GM08714 (cell line): ENCODE data around the gene NT5C2.
"Not testable (repeated sequence)": the region's sequence is repeated elsewhere in the genome, so short reads cannot be mapped to it uniquely, and the experiment has no call there.

Source experiments
- H3K4me3 ChIP-seq: fragments of 200-500 bp; sonication (Bioruptor generic); 2 replicates; pipeline ENCODE4 v1.5.1; 2014; ENCODE audit warnings: mild to moderate bottlenecking, low read length, inconsistent platforms
- ZNF274 ChIP-seq: IDR thresholded peaks from 2 replicates; pipeline ENCODE4 v1.6.1; 2012; ENCODE audit warnings: mild to moderate bottlenecking, low read depth, low read length

Gene NT5C2

DNA sequence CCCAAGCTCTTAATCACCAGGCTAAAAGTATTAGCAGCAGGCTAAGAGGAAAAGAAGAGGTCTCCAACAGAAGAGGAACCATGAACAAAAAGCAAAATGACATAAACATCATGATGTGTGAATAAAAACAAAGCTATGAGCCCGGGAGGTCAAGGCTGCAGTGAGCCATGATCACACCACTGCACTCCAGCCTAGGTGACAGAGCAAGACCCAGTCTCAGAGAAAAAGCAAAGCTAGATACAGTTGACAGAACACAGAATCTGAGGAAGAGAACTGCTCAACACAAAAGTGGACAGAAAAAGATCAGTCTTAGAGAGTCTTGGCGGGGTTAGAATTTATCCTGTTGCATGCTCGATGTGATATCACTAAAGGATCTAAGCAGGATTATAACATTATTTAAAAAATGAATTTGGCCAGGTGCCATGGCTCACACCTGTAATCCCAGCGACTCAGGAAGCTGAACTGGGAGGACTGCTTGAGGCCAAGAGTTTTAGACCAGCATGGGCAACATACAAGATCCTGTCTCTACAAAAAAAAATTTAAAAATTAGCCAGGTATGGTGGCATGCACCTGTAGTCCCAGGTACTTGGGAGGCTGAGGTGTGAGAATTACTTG lies 37.5 kb downstream of the NT5C2 start:
- TF ChIP-seq ZNF274, result no peak
- H3K4me3 ChIP-seq, result no peak overlapping the region

DNA sequence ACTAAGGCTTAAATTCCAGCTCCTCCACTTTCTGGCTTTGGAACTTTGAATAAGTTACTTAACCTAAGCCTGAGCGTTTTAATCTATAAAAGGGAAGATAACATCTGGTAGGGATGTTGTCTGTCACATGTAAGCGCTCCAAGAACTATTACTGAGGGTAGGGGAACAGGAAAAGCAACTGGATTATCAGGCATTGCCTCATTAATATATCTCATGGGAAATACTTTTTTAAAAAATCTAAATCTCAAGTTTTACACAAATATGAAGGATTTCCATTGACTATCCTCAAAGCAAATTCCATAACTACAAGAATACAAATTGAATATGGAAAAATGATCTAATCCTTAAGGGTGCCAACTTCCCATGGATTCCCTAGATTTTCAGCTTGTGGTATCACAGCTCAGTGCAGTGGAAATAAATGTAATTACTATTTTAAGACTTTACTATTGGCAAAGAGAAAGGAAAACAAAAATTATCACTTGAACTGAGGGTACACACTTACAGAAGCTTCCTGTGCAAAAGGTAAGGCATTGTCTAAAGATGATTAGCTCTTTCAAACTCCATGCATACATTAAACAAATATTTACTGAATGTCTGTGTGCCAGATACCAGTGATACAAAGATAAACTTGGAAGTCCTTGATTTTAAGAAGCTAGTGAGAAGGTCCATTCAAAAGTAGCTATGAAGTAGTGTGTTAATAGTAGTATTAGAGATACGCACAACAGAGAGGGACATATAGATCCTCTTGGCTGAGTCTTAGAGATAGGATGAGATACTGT lies 38.4 kb downstream of the NT5C2 start:
- no peak for TF ChIP-seq ZNF274
- no peak overlapping the region for H3K4me3 ChIP-seq

DNA sequence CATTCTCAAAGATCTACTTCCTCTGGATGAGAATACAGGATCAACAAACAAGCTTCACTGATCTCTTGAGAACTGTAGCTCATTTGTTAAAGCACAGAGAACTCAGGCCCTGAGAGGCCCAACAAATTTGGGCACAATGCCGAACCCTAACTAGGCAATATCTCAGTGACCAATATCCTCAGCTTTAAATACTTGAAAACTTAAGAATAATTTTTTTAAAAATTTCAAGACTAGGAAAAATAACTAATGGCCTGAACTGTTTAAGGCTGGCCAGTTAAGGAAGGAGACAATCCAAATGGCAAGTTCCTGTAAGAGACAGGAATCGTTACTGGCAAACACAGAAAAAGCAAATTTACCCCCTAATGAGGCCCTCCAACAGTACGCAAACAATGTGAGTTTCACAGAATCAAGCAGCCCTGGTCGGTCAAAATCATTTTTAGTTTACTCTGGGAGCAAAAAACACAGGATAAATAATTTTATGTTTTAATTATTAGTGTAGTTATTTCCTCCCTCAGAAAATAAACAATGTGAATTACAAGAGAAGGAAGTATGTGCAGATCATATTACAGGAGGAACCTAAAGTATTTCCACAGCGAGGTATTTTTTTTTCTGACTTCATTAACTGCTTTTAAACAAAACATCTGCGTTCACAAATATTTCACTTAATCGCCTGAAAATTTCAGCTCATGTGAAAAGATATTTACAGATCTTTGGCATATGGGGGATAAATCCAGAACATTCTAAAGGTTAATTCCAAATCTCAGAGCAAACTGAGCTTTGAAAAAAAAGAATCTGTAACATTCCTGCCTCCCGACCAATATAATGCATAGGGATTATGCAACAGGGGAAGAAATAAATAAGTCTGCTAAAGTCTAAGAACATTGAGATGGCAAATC lies 39.5 kb downstream of the NT5C2 start:
- no peak overlapping the region for H3K4me3 ChIP-seq
- no peak for TF ChIP-seq ZNF274

DNA sequence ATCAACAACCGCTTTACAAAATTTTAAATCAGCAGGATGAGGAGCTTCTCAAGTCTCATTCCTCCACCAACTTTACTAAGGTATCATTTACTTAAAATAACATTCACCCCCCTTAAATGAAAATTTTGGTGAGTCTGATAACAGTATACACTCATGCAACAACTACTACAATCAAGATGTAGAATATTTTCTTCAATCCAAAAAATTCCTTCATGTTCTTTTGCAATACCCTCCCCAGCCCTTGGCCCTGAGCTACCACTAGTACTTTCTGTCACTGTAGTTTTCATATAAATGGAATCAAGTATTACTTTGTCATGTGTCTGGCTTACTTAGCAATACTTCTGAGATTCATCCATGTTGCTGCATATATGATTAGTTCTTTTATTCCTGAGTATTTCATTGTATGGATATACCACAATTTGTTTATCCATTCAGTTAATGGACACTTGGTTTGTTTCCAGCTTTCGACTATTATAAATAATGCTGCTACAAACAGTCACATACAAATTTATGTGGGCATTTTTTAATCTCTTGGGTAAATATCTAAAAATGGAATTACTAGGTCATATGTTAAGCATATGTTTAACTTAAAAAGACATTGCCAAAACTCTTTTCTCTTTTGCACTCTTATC lies 43.0 kb downstream of the NT5C2 start:
- H3K4me3 ChIP-seq, result no peak overlapping the region
- TF ChIP-seq ZNF274, result no peak

DNA sequence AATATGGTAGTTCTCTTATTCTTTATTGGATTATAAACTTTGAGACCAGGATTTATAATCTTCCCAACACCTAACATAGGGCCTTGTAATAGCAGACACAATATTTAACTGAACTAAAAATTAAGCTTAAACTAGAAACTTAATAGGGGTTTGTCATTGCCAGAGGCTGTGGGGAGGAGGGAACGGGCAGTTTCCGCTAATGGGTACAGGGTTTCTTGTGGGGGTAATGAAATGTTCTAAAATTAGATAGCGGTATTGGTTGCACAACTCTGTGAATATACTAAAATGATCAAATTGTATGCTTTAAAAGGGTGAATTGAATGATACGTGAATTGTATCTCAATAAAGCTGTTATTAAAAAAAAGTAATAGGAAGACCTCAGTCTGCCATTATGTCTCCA lies 45.4 kb downstream of the NT5C2 start:
- H3K4me3 ChIP-seq, result no peak overlapping the region
- TF ChIP-seq ZNF274, result no peak

DNA sequence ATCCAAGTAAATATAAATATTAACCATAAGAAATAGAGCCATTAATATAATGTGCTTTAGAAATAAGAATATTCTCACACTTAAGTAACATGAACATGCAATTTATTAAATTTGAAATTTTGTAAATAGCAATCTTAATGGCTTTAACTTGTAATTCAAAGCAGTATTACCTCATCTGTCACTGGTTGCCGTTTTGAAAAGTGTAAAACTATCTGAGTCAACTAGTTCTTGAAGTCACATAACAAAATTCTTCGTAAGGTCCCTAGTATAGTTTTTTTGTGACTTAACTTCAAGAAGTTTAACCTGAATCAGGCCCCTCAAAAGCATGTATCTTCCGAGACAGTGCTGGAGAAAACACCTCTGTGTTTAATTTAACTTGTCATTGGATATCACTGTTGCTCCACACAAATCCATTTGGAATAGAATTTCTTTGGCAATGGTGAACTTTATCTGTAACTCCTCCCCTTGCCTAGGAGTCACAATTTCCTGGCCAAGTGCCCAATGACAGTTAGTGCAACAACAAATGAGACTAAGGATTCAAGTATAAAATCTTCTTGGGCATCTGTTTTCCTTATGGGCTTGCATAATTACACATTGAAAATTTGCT lies 47.1 kb downstream of the NT5C2 start:
- no peak overlapping the region for H3K4me3 ChIP-seq
- TF ChIP-seq ZNF274, result no peak

DNA sequence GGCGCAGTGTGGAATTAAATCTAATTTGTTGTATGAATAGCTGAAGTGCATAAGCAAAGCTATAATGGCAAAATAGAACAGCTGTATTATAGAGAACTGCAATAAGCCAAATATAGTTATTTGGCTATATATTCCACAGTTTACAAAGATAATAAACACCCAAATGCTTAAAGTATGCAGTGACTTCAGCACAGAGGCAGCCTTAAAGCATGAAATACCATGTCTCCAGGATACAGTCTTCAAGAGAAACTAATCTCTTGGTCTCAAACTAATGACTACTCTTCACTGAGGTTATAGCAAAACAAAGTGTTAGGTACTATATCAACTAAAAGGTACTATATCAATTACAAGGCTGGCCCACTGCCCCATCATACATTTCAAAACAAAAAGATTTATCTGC lies 48.0 kb downstream of the NT5C2 start:
- no peak for TF ChIP-seq ZNF274
- no peak overlapping the region for H3K4me3 ChIP-seq

DNA sequence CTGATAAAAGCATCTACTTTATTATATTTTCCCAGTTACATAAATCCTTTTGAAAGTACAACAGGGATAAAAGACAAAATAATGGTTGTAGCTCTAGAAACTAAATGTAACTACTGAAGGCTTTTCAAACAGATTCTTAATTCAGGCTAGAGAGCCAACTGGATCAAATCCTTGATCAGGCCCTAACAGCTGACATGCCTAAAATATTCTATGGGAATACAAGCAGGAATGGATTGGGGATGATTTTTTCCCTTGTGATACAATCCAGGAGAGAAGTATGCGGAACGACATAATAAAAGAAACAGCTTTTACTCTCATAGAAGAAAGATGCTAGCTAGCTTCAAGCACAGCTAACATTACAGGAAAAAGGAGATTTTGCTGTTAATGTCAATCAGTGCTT lies 49.0 kb downstream of the NT5C2 start:
- H3K4me3 ChIP-seq, result no peak overlapping the region
- no peak for TF ChIP-seq ZNF274

DNA sequence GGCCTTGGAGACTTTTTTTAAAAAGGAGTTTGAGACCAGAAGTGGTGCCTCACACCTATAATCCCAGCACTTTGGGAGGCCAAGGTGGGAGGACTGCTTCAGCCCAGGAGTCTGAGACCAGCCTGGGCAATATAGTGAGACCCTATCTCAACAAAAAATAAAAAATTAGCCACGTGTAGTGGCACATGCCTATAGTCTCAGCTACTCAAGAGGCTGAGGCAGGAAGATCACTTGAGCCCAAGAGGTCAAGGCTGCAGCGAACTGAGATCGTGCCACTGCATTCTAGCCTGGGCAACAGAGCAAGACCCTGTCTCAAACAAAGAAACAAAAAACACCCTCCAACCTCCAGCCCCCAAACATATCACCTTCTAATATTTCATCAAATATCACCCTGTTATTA lies 49.4 kb downstream of the NT5C2 start:
- H3K4me3 ChIP-seq, result not testable (repeated sequence)

DNA sequence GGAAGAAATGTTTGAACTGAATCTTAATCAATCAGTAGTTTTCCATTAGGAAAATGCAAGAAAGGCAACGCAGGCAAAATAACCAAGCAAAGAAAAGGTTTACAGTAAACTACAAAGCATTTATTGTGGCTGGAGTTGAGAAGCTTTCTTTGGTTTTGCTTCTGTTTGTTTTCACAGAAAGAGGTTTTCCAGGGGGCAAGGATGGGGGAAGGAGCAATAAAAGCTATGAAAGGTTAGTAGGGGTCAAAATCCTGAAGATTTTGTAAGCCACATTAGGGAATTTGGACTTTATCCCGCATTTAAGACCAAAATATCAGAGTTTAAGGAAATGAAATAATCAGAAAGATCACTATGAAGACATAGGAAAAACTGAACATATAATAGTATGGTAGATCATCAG lies 51.1 kb downstream of the NT5C2 start:
- H3K4me3 ChIP-seq, result no peak overlapping the region
- TF ChIP-seq ZNF274, result no peak

DNA sequence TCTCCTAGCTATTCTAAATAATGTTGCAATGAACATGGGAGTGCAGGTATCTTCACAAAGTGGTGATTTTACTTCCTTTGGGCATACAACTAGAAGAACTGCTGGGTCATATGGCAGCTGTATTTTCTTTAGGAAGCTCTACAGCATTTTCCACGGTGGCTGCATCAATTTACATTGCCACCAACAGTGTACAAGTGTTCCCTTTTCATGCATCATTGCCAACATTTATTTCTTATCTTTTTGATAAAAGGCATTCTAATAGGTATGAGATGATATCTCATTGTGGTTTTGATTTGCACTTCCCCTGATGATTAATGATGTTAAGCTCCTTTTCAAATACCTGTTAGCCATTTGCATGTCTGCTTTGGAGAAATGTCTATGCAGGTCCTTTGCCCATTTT lies 52.6 kb downstream of the NT5C2 start:
- no peak for TF ChIP-seq ZNF274

DNA sequence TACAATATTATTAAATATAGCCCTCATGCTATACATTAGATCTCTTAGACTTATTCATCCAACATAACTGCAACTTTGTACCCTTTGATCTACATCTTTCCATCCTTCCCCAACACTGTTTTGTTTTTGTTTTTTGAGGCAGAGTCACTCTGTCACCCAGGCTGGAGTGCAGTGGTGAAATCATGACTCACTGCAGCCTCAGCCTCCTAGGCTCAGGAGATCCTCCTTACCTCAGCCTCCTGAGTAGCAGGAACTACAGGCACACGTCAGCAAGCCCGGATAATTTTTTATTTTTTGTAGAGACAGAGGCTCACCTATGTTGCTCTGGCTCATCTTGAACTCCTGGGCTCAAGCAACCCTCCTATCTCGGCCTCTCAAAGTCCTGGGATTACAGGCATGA lies 53.3 kb downstream of the NT5C2 start:
- TF ChIP-seq ZNF274, result no peak
- H3K4me3 ChIP-seq, result no peak overlapping the region

More for the DNA sequence above, 52.6 kb downstream of the NT5C2 start:
- no peak overlapping the region for H3K4me3 ChIP-seq

DNA sequence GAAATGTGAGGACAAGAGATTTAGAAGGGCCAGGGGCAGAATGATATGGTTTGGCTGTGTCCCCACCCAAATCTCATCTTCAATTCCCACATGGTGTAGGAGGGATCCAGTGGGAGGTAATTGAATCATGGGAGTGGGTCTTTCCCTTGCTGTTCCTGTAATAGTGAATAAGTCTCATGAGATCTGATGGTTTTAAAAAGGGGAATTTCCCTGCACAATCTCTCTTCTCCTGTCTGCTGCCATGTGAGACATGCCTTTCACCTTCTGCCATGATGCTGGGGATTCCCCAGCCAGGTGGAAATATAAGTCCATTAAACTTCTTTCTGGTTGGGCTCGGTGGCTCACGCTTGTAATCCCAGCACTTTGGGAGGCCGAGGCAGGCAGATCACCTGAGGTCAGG lies 57.9 kb downstream of the NT5C2 start:
- H3K4me3 ChIP-seq, result not testable (repeated sequence)

DNA sequence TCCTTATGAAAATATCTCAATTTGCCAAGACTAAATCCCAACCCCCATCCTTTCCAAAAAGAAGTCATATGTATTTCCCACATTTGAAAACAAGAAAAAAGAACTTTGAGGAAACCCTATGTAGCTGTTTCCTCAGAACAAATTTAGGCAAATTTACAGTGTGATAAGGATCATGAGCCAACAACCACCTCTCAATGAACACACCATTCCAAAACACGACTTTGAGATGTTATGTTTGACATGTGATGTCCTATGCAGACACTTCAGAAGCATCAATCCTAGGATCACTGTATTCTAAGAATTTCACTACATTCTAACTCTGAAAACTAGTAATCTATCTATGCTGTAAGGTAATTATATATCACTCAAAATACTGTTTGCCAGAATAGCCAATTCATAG lies 62.2 kb downstream of the NT5C2 start:
- no peak overlapping the region for H3K4me3 ChIP-seq
- no peak for TF ChIP-seq ZNF274

DNA sequence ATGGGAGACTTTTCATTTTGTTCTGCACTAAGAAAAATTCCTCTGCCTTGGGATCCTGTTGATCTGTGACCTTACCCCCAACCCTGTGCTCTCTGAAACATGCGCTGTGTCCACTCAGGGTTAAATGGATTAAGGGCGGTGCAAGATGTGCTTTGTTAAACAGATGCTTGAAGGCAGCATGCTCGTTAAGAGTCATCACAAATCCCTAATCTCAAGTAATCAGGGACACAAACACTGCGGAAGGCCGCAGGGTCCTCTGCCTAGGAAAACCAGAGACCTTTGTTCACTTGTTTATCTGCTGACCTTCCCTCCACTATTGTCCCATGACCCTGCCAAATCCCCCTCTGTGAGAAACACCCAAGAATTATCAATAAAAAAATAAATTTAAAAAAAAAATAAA lies 62.9 kb downstream of the NT5C2 start:
- H3K4me3 ChIP-seq, result not testable (repeated sequence)
